Epithelial cell of prostate (primary cell): ENCODE measurements around the gene CIP2A.
"Not testable (repeated sequence)": the region's sequence is repeated elsewhere in the genome, so short reads cannot be mapped to it uniquely, and the experiment has no call there.

ENCODE experiments used
- DNase-seq: peaks from one replicate; pipeline ENCODE4 v3.0.0-alpha.2; 2011; ENCODE audit warnings: low read depth, low spot score
- H3K27ac ChIP-seq: fragments of 450-650 bp; 2 replicates; pipeline ENCODE4 v1.5.1; 2017; ENCODE audit warnings: mild to moderate bottlenecking

Gene CIP2A

DNA sequence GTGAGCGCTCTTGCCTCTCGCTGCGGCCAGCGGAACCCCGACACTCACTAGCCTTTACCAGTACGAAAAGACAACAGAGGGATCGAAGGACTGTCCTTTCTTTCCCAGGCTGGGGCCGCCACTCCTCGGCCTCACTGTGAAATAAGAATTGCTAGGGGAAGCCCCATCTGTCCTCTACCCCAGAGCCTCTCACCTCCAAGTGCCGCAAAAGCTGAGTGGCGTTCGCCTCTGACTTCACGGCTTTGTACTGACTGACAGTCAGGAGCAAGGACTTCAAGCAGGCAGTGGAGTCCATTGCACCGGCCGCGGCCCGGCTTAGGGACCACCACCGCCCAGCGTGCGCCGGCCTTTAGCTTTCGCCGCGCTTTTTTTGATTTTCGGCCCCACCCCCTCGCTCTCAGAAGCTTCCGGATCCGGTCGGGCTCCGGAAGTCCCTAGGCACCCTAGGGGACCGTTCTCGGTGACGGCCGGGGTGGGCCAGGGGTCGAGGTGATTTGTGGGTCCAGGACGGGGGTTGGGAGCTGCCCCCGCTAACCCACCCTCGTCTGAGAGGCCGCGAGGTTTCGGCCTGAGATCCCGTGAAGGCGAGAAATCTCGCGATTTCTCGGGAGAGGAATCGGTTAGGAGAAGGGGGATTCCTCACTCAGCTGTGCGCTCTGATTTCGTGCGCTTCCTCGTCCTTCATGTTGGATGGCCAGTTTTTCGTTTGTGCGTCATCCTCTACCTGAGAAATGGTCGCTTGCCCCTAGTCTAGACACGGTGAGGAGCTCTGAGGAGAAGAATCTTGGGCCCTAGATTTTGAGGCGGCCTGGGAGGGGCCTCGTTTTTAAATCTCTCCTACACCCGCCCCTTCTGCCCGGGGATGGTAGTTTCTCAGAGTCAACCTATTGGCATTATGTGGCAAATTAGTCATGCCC, at the start of gene CIP2A, which contains the start of gene DZIP3:
CIP2A (minus strand) TSS at position 358 of the 917 bp plus-strand sequence; CDS start at position 295, 63 bp downstream.
DZIP3 (plus strand) TSS at position 642 of the 917 bp plus-strand sequence. CDS start 15,685 bp downstream, outside the sequence.
- peak within 1 kb of the TSS; percentile 97 for H3K27ac ChIP-seq
- peak; percentile 74 for DNase-seq

DNA sequence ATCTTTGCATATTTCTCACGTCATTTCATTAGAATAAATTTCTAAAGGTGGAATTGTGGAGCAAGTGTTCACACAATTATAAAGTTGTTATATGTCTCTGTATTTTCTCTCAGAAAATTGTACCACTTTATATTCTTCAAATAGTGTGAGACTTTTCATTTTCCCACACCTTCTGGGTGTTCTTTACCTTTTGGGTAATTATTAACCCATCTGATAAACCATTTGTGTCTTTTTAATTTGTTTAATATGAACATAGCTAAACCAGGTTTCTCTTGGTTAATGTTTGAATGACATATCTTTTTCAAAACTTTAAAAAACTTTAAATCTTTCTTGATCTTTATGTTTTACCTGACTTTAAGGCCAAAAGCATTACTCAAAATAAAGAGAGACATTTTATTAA, 40.7 kb upstream of the CIP2A start:
- no peak for DNase-seq
- no peak overlapping the region for H3K27ac ChIP-seq

DNA sequence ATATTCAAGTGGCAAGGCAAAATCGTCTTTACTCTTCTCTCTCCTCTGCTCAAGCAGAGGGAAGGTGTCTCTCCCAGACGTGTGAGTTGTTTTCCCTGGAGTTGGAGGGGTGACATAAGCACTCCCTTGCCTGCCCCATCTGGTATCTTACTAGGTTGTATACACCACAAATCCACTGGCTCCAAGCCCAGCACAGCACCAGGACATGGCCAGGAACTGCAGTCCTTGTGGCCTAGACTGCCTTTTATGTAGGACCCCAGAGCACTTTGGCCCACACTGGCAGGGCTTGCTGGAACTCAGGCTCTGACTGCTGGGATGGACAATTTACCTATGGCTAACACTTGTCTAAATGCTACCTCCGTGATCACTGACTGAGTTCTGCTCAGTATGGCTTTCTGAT, 34.3 kb upstream of the CIP2A start:
- H3K27ac ChIP-seq = no peak overlapping the region
- no peak for DNase-seq

DNA sequence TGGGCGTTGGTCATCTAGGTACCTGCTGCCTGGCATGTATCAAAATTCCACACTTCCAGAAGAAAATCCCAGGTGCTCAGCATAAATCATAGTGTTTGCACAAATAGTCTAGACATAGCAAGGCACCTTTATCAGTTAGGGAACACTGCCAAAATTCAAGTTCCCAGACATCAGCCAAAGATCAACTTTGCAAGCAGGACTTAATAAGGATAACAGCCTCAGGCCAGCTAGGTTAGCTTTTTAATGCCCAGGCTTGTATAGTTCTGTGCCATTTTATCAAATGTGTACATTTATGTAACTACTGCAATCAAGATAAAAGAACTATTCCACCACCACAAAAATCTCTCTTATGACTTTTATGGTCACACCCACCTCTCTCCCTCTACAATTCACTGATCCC, 31.0 kb upstream of the CIP2A start:
- no peak overlapping the region for H3K27ac ChIP-seq

DNA sequence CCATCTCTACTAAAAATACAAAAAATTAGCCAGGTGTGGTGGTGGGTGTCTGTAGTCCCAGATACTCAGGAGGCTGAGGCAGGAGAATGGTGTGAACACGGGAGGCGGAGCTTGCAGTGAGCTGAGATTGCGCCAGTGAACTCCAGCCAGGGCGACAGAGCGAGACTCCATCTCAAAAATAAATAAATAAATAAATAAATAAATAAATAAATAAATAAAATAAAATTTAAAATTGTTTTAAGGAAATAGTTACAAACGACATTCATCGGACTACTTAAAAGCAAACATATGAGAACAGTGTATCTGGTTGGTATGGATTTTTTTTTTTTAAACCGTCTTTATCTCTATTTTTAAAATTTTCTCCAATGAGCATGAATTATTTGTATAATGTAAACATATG, 26.9 kb upstream of the CIP2A start:
- not testable (repeated sequence) for DNase-seq, H3K27ac ChIP-seq

More for the DNA sequence above, 31.0 kb upstream of the CIP2A start:
- DNase-seq = no peak

DNA sequence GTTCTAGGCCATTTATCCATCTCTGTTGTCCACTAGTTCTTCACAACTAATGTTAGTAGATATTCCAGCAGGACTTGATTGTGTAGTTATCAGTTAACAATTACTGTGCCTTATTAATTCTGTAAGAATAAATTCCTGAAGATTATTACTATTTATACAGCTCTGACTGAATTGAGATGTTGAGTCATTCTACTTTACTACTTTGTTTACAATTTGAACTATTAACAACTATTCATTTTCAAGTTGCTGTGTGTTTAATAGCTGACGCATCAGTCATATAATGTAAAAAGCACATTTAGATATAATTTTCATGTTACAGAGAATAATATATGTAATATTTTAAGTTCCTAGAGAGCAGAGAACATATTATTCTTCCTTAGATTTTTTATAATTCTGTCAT, 21.4 kb upstream of the CIP2A start:
- DNase-seq = no peak
- no peak overlapping the region for H3K27ac ChIP-seq

DNA sequence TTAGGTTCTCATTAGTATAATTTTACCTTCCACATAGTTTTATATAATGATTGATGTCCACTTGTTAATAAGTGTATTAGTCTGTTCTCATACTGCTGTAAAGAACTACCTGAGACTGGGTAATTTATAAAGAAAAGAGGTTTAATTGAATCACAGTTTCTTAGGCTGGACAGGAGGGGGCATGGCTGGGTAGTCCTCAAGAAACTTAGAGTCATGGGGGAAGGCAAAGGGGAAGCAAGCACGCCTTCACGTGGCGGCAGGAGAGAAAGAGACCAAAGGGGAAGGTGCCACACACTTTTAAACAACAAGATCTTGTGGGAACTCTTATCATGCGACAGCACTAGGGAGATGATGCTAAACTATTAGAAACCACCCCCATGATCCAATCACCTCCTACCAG, 19.5 kb upstream of the CIP2A start:
- DNase-seq = no peak
- no peak overlapping the region for H3K27ac ChIP-seq

DNA sequence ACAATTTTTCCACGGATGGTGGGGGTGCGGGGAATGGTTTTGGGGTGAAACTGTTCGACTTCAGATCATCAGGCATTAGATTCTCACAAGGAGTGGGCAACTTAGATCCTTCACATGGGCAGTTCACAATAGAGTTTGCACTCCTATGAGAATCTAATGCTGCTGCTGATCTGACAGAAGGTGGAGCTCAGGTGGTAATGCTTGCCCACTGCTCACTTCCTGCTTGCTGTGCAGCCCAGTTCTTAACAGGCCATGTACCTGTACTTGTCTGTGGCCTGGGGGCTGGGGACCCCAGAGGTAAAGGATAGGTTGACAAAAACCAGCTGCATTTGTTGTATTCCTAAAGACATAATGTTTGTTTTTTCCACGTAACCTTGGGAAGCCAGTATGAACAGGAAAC, 16.3 kb upstream of the CIP2A start:
- H3K27ac ChIP-seq = no peak overlapping the region
- DNase-seq = no peak

DNA sequence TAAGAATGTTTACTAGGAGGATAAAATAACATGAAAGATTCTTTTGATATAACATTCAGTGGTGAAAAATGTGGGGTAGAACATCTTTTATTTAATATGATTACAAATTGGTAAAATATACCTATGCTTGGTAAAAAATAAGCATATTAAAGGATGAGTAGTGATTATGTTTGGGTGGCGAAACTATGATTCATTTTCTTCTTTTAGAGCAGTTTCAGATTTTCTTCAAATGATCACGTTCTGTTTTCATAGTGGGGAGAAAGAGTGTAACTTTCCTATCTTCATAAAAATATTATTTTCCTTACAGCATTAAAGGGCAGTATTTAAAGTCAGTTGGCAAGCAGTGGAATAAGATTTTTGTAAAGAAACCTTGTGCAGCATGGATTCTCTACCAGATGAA, 15.8 kb upstream of the CIP2A start:
- DNase-seq = no peak
- no peak overlapping the region for H3K27ac ChIP-seq

DNA sequence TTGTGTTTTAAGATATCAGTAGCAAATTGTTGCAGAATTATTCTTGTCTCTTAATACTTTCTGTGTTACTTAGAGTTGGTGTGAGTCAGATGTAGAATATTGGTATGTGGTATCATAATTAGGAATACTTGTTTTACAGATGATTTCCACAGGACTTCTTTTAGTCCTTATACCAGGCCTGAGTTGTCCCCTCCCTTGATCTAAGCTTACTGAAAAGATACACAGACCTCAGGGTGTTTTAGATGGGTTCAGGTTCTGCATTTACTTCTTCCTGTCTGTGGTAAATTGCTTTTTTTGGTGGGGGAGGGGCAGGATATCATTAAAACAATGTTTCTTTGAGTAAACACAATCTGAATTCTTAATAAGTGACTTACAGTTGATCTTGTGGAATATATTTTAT, 14.5 kb upstream of the CIP2A start:
- no peak overlapping the region for H3K27ac ChIP-seq
- DNase-seq = no peak

DNA sequence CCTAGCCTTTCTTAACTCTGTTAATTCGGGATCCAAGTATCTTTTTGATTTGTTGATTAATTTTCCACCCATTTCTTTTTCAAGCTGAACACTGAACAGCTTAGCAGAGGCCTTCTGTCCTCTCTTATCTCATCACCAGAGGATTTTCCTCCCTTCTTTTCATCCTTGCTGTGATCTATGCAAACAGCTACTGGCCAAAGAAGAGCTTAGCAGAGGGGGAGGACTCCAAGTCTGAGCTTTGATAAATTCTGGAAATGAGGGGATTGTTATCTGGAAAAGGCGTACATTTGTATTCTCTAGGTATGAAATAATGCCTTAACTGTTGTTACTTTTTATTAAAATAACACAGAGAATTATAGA, 13.7 kb upstream of the CIP2A start:
- H3K27ac ChIP-seq = no peak overlapping the region
- DNase-seq = no peak

DNA sequence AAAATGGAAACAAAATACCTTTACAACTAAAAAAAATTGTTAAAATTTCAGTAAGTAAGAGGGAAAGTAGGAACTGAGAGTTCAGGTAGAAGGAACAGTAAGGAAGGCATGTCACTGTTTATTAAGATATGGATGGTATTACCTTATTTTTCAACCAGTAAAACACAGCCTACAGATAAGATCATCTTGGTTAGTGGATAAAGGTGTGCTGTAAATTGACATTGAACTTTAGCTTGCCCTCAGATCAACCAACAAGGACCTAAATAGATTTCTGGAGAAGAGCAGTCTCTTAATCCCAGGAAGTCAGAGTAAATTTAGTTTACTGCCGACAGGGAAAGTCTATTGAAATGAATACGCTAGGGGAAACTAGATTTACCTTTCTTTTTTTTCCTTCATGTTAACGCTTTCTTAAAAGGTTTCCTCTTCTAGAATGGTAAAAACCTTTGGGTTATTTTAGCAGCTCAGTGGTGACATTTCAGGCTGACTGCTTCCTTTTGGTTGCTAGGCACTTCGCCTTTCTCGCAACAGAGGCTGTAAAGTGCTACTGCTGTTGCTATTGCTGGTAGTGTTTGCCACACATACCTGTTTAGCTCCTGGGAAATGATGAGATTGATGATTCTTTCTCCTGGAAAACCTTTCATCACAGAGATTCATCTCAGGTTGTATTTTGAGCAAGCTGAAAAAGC, 13.2 kb upstream of the CIP2A start:
- no peak for DNase-seq
- H3K27ac ChIP-seq = no peak overlapping the region

DNA sequence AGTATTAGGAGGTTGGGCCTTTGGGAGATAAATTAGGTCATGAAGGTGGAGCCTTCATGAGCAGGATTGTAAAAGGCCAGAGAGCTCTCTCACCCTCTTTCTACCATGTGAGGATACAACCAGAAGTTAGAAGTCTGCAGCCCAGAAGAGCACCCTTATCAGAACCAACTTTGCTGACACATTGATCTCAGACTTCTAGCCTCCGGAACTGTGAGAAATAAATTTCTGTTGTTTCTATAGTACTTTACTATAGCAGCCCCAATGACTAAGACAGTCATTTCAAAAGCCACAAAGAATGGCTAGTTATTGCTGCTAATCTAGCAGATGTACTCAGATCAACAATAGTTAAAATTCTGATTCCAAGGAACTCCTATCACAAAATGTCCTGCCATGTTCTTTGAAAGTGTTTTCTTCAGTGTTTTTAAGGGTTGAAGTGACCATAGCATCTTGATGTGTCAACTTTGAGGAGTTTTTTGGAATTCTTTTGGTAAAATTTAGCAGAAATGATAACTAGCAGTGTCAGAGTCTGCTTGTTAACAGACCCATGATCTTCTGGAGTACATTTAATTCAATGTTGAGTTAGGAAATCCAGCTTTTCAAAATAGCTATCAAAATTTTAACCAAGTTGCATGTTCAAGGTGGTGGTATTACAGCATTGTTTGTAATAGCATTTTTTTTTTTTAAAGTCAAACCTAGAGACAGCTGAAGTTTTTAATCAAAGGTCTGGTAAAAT, 10.6 kb upstream of the CIP2A start:
- H3K27ac ChIP-seq = no peak overlapping the region
- DNase-seq = no peak

DNA sequence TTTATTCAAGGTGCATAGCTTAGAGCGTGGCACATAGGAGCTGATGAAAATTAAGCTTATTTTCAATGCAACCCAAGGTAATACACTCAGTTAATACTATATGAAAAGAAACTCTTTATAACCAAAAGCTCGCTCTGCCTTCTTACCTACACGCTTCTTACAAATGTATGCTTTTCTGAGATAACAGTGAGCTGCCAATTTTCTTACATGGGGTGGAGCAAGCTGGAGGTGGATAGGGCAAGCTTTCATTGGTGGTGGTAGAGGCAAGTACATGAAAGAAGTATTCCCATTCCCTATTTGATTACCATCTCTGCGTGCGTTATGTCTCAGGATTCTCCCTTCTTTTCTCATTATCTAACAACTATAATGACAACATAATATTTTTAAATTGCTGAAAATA, 9.1 kb upstream of the CIP2A start:
- no peak for DNase-seq
- no peak overlapping the region for H3K27ac ChIP-seq

DNA sequence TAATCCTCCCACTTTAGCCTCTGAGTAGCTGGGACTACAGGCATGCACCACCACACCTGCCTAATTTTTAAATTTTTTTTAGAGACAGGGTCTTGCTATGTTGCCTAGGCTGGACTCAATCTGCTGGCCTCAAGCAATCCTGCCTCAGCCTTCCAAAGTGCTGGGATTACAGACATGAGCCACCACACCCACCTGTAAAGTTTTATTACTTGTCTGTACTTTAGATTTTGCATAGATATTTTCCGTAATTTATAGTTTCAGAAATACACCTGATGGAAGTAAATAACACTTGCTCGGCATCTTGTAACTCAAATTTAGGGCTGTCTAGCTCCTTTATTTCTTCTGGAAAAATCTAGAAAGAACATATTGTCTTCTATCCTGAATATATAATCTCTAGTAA, 6.1 kb upstream of the CIP2A start:
- DNase-seq = no peak
- no peak overlapping the region for H3K27ac ChIP-seq

DNA sequence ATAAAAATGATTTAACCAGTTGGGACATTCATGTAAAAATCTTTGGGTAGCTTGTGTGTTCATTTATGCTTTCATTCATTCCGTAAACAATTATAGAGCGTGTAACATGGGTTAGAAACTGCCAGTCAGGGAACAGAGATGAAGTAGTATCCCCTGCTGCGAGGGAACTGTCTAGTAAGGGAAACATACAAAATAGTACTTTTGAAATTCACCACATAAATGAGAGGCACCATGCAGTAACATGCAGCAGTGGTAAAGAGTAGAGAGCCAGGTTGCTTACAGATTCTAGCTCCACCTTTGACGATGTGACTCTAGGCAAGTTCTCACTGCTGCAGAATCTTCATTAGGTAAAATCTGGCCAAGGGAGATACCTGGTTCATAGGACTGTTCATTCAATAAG, 1.2 kb upstream of the CIP2A start:
- DNase-seq = no peak
- H3K27ac ChIP-seq = peak overlapping the region; percentile 97

DNA sequence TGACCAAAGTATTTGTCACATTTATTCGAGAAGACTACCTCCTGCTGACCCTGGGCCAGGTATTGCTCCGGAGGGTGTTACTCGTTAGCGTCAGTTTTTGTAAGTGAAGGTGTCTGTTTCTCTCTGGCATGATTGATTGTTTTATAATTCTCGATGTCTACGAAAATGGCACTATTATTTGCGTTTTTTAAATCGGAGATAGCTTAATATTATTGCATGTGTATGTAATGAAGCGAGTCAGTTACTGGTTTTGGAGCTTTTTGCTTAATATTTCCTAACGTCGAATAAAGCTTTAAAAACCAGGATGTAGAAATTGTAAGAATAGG, 723 bp upstream of the CIP2A start:
- DNase-seq = no peak
- peak overlapping the region; percentile 97 for H3K27ac ChIP-seq

DNA sequence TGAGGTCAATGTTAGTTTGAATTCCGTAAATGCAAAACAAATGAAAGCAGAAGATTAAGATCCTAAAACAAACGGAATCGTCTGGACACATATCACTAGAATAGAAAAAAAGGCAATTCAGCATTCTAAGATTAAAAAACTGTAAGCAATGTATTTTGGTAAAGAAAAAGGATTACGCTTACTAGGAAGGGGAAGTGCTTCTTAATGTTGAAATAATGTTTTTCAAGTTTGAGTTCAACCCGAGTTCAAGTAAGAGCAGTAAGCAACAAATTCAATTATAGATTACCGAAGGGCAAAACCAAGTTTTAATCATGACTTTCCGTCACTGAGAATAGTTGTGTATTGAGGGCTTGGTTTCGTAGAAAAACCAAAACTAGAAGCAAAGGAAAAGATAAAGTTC, 637 bp downstream of the CIP2A start:
- DNase-seq = no peak
- peak overlapping the region; percentile 97 for H3K27ac ChIP-seq

DNA sequence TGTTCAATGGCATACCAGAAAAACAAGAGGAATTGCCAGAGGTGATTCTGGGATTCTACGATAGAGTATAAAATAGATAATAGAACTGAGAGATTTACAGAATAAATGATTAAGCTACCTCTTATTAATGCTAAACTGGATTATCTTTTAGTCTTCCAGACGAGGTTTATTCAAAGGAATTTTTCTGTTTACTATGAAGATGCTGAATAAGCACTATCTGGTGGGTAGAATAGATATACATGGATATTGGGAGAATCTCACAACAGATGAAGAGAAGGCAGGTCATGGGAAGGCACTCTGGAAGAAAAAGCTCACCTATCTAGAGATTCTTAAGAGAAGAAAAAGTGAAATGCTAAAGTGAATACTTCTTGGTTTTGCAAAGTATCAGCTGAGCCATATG, 11.2 kb downstream of the CIP2A start:
- DNase-seq = no peak
- H3K27ac ChIP-seq = no peak overlapping the region

DNA sequence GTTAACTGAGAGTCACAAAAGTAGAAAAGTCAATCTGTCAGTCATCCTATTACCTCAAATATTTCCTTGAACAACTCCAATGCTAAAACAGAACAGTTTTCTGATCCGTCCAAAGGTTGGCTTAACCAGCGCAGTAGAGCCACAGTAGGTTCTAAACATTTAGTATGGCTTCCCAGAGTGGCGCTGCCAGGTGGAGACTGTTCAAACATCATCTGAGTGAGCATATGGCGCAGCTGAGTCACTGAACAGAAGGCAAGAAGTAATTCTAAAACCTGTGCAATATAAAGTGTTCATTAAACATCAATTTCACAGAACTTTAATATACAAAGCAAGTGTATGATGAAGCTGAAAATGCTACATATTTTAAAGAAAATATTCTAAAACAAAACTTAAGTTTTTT, 19.9 kb downstream of the CIP2A start:
- DNase-seq = no peak
- H3K27ac ChIP-seq = no peak overlapping the region

DNA sequence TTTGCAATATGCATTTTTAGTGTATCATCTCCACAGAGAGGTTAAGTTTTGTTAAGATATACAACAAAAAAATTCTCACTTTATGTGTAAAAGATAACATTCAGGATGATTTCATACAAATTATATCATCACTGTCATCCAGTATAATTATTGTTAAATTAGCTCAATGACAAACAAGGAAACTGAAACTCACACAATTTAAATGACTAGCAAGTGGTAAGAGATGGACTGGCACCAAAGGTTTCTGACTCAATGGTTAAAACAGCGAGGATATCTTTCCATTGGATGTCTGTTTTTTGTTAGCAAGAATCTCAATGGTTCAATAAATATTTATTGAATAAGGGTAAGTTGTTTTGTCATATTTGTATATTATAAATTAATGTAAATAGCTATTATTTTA, 22.6 kb downstream of the CIP2A start:
- H3K27ac ChIP-seq = no peak overlapping the region
- no peak for DNase-seq
